GM12874 (cell line): ENCODE results near the gene MFSD12.

ENCODE experiments used
- CTCF ChIP-seq: IDR thresholded peaks from 2 replicates; pipeline ENCODE4 v1.5.1; 2011; ENCODE audit warnings: low read depth, mild to moderate bottlenecking, control low read depth, low read length, moderate library complexity; ENCODE audit not compliant: insufficient read depth

MFSD12 gene

DNA sequence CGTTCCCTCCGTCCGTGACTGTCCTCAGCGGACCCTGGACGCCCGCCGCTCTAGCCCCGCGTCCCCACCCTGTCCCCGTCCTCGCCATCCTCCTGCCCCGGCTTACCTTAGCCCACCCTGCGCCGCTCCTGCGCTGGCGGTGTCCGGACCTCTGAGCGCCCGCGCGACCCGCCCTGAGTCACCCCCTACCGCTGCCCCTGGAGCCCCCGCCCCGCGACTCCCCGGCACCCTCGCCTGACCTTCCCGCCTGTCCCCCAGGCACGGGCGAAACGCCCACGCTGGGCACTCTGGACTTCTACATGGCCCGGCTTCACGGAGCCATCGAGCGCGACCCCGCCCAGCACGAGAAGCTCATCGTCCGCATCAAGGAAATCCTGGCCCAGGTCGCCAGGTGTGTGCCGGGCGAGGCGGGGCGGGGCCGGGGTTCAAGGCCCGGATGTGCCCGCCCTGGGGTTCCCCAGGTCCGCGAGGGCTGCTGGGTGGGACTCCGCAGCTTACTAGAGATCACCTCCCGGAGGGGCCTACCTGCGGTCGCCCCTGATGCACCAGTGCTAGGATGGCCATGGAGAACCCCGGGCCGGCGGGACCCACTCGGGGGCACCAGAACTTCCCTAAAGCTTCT lies 20.4 kb upstream of the MFSD12 start:
- no peak for TF ChIP-seq CTCF

GRCh38 chr19:3576696-3577443 lies 19.5 kb upstream of the MFSD12 start:
- TF ChIP-seq CTCF, result no peak

- TF ChIP-seq CTCF, result no peak
These were observed 18.7 kb upstream of the MFSD12 start for GRCh38 chr19:3575949-3576673.

DNA sequence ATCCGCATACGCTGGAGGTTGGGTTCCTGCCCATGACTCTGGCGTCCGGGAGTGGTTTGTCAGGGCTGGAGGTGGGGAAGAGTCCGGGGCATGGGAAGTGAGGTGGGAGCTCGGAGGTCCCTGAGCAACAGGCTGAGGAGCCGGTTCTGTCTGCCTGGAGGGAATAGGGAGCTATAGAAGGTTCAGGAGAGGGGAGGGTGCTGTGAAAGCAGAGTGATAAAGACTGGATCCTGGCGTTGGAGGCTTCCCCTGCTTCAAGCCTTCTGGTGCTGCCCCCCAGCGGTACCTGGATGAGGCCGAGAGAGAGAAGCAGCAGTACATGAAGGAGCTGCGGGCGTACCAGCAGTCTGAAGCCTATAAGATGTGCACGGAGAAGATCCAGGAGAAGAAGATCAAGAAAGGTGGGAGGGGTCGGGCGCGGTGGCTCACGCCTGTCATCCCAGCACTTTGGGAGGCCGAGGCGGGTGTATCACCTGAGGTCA lies 17.9 kb upstream of the MFSD12 start:
- 0 out of 2 replicates have a peak, but pooled peaks have one; percentile 16 for TF ChIP-seq CTCF

DNA sequence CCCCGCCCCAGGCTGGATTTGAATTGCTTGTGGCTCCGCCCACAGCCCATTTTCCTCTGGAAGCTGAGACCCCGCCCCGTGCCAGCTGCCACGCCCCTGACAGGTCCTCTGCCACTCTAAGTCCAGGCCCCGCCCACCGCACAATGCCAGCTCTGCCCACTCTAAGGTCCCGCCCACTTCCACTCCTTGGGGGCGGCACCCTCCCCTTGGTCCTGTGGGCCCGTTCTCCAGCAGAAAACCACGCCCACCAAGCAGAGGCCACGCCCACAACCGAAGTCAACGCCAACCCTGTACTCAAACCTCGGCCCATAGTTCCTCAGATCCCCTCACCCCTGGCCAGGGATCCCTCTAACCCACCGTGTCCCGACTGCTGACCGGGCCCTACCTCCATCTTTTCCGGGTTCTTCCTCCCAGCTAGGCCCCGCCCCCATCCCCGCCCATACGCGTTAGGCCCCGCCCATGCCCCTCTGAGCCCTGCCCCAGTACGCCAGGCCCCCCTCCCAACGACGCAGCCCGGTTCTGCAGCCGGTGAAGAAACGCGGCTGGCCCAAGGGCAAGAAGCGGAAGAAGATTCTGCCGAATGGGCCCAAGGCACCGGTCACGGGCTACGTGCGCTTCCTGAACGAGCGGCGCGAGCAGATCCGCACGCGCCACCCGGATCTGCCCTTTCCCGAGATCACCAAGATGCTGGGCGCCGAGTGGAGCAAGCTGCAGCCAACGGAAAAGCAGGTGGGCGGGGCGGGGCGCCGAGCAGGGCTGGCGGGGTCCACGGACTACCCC lies 16.7 kb upstream of the MFSD12 start:
- TF ChIP-seq CTCF, result no peak

DNA sequence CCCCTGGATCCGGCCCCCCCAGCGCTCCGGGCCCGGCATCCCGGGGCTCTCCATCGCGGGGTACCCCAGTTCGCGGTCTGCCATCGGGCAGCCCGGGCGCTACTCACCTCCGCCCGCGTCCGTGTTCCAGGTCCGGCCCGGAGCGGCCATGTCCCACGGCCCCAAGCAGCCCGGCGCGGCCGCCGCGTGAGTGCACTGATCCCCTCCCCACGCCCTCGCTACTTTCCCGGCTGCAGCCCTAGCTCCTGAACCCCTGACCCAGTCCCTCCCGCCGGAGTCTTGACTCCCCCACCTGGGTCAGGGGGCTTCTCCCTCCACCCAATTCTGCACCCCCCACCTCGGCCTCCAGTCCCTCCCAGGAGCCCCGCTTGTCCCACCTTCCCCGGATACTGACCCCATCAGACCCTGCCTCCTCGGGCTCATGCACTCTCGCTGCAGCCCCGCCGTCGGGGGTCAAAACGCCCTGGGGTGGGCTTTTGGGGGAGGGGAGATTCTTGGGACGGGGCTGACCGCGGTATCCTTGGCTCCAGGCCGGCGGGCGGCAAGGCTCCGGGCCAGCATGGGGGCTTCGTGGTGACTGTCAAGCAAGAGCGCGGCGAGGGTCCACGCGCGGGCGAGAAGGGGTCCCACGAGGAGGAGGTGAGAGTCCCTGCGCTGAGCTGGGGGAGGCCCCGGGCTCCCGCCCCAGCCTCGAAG lies 15.9 kb upstream of the MFSD12 start:
- TF ChIP-seq CTCF, result no peak

DNA sequence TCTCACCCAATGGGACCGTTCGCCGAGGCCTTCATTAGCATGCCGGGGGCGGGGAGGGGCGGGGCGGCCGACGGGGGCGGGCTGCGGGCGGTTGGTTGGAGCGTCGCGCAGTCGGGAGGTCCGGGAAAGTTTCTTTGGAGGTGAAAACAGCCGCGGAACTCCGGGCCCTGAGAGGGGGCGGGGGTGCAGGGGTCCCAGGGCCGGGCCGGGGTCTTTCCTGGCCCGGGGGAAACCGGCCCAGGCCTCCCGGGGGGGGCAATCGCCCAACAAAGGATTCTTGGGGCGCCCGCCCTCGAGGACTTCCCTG lies 15.4 kb upstream of the MFSD12 start, which contains the start of gene HMG20B:
Gene HMG20B, plus strand, starts transcription at position 90 of the 307 bp plus-strand sequence. CDS start 366 bp downstream, outside the sequence.
- no peak for TF ChIP-seq CTCF
